Omental fat pad (tissue), 4 donors: ENCODE data around the gene FREM3. TPM values are rescaled to one million over a fixed set of nuclear protein-coding genes. Genes with fewer than 3 reads are reported as not detected.

Experiments used
- ATAC-seq: fragments of 150-250 bp; one replicate; pipeline ENCODE4 v1.9.1; 2016; ENCODE audit warnings: mild to moderate bottlenecking, moderate library complexity; ENCODE audit not compliant: low FRiP score
- DNase-seq: peaks from one replicate; pipeline ENCODE4 v3.0.0-alpha.2; 2019; ENCODE audit warnings: low spot score
- total RNA-seq, 4 donors: library from RNA; depleted of rRNA; stranded (reverse); fragments of >200 nt; gene quantifications; one replicate each; pipeline ENCODE4 v1.1.0, GENCODE V29; 2016
- TF ChIP-seq, protein P1 (sequence below), 3 donors: fragments of 450-650 bp; IDR thresholded peaks; one replicate each; pipeline ENCODE4 v1.5.1; 2016 to 2017; ENCODE audit warnings: antibody characterized with exemption in 3 of 3, mild to moderate bottlenecking in 3 of 3, moderate library complexity in 2 of 3

The FREM3 gene
- total RNA-seq, 4 donors from 2014 or later: 0.09 TPM; not detected in 3

DNA sequence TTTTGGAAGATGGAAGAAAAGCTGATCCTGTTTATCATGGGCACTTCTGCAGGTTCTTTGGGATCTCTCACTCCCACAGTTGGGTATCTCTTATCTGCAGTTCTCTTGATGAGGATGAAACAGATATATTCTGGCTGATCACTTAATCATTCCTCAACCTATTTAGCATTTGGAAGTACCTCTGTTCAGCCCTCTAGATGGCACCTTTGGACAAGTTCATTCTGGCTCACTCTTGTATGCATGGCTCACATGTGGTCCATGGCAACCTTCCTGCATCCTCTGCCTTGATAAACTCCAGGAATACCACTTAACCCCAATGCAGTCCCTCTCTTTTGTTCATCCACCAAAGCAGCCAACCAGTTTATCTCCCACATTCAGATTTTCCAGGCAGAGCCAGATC, 112.8 kb downstream of the FREM3 start:
- TF ChIP-seq, protein P1, sequence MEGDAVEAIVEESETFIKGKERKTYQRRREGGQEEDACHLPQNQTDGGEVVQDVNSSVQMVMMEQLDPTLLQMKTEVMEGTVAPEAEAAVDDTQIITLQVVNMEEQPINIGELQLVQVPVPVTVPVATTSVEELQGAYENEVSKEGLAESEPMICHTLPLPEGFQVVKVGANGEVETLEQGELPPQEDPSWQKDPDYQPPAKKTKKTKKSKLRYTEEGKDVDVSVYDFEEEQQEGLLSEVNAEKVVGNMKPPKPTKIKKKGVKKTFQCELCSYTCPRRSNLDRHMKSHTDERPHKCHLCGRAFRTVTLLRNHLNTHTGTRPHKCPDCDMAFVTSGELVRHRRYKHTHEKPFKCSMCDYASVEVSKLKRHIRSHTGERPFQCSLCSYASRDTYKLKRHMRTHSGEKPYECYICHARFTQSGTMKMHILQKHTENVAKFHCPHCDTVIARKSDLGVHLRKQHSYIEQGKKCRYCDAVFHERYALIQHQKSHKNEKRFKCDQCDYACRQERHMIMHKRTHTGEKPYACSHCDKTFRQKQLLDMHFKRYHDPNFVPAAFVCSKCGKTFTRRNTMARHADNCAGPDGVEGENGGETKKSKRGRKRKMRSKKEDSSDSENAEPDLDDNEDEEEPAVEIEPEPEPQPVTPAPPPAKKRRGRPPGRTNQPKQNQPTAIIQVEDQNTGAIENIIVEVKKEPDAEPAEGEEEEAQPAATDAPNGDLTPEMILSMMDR (IDR thresholded peaks at IDR 0.05): no peak
- ATAC-seq (no peak), DNase-seq (no peak)

DNA sequence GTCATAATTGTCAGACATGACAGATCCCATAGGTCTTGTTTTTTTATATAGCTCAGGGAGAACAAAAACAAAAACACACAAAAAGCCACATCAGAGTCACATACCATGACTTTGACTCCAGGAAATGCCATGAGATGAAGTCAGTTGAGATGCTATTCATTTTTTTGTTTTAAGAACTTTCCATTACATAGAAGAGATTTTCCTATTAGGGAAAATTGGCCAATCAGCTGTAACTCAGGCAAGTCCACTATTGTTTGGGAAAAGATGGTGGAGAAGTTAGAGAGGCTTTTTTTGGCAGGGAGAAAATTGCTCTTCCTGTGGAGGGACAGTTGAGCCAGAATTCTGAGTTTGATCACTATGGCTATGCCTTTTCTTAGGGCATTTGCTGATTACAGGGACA, 114.4 kb downstream of the FREM3 start:
- ATAC-seq (no peak), DNase-seq (no peak)
- TF ChIP-seq, protein P1 (IDR thresholded peaks at IDR 0.05): no peak

DNA sequence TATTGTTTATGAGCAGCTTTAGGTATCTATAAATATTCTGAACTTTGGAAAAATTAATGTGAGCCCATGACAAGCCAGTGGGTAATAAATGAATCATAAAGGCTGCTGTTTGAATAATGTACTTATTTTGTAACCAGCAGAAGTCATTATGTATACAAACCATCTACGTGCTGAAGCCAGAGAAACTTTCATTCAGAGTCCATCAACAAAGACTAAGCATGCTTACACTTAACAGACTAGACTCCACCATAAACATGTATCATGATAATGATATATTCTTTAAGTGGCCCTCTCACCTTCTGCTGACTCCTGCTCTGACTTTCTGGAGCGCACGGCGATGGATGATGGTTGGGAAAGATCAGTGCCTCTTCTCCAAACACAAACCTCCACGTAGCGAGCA, 114.9 kb downstream of the FREM3 start:
- TF ChIP-seq, protein P1 (IDR thresholded peaks at IDR 0.05): no peak
- DNase-seq: no peak
- no peak for ATAC-seq

DNA sequence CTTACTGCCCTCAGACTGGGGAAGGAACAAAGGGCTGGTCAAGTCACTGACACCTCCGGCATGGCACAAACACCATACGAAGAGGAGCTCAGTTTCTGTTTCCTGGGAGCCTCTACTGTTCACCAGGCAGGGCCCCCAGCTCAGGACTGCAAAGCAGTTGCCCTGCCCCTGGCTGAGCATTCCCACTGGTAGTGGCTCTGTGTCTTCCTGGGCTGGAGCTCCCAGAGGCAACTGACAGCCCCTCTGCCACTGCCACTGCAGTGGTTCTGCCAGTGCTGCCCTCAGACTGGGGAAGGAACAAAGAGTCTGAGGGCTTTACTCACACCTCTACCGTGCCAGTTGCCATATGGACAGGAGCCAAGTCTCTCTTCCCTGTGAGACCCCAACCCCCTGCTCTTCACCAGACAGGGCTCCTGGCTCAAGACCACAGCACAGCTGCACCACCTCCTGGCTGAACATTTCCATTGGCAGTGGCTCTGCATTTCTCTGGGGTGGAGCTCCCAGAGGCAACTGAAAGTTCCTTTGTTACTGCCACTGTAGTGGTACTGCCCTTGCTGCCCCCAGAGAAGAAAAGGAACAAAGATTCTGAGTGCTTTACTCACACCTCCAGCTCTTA, 119.0 kb downstream of the FREM3 start:
- ATAC-seq (no peak), DNase-seq (no peak)
- TF ChIP-seq, protein P1 (IDR thresholded peaks at IDR 0.05): no peak

DNA sequence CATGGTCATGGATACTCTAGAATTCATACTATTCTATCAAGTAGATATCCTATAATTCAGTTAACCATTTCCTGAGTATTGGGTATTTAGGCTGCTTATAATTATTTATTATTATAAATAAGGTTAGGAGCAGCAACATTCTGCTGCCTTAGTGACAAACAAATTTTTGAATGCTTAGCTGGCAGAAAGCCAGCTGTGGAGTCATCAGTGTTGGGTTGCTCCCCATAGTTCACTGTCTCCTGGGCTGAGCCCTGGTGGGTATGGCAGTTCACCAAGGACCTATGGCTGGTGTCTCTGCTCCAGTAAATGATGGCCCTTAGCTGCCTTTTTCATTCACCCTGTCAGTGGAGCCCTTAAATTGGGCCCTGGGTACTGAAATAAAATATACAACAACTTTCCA, 125.1 kb downstream of the FREM3 start:
- TF ChIP-seq, protein P1 (IDR thresholded peaks at IDR 0.05): no peak
- no peak for ATAC-seq
- no peak for DNase-seq

DNA sequence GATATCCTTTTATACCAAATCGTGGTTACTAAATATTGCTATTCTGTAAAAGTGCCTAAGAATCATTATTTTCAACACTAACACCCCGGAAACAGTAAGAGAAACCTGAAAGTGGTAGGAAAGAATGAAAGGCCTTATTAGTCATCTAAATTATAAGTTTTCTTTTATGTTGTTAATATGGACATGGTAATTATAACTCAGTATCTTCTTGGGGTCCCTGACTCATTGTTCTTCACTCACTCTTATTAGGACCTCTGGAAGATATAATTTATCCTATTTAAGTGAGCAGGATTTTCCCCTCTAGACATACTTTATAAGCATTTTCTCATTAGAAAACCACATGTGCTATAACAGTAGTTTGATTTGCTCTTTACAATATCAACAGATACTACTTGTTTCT, 136.0 kb downstream of the FREM3 start:
- TF ChIP-seq, protein P1 (IDR thresholded peaks at IDR 0.05): no peak
- DNase-seq: no peak
- ATAC-seq: no peak

DNA sequence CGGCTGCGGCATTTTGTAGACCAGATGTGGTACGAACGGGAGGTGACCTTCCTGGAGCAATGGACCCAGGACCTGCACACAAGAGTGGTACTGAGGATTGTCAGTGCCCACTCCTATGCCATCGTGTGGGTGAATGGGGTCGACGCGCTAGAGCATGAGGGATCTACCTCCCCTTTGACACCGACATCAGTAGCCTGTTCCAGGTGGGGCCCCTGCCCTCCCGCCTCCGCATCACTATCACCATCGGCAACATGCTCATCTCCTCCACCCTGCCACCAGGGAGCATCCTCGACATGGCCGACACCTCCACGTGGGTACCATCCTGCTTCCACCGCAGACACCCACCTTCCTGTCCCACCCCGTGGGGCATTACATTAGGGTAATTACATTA, 140.7 kb downstream of the FREM3 start:
- no peak for DNase-seq
- TF ChIP-seq, protein P1 (IDR thresholded peaks at IDR 0.05): no peak
- no peak for ATAC-seq
